ENCODE measurements around the gene ODF2L. TPM values are rescaled to one million over a fixed set of nuclear protein-coding genes. Genes with fewer than 3 reads are reported as not detected.

Gene ODF2L
- total RNA-seq, 1 donor: 44.5 TPM

DNA sequence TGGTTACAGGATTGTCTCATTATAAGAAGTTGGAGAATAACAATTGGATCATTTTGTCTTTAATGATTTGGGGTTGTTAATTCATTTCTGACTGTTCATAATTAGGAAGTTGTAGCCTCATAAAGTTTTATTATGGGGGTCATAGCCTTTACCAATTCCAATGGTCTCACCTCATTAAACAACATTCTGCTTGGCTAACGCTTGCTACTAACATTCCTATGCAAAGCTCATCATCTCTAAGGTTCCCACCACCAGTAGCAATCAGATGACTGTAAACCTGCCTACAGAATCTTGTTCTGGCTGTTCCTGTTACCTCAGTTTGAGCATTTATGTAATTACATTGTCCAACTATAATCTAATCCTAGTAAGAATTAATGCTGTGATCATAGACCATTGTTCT lies 60.2 kb downstream of the ODF2L start:
- no peak overlapping the region for H3K4me3 ChIP-seq (ENCODE audit: low read depth, low read length)
- no peak for TF ChIP-seq CTCF (IDR thresholded peaks at IDR 0.05; ENCODE audit: insufficient read depth, low read depth, low read length)
- DNase-seq (ENCODE audit: low read depth): no peak

GRCh38 chr1:86325264-86325663 lies 70.9 kb downstream of the ODF2L start:
- no peak for DNase-seq (ENCODE audit: low read depth)
- no peak for TF ChIP-seq CTCF (IDR thresholded peaks at IDR 0.05; ENCODE audit: insufficient read depth, low read depth, low read length)
- H3K4me3 ChIP-seq (ENCODE audit: low read depth, low read length): no peak overlapping the region

DNA sequence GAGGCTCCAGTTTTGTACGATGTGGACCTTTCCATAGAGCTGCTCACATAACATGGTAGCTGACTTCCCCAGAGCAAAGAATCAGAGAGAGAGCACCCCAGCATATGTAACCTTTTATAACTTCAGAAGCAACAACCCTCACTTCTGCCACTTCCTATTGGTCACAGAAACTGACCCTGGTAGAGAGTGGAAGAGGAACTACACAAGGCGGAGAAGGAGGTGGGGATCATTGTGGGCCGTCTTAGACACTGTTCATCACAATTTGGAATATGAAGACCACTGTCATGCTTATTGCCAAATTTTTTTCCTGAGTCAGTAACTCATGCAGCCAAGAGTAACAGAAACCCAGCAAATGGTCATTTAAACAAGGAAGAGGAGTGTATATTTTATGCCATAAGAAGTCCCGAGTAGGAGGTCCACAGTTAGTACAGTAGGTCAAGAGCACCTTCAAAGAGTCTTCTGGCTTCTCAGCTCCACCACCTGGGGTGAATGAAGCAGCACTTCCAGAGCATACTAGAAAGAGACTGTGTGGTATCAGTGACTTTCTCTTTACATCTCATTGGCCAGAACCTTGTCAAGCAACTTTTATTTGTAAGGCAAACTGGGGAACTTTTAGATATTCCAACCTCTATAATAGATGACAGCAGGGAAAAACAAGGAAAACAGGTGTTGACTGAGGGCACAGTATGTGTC lies 71.8 kb downstream of the ODF2L start:
- no peak overlapping the region for H3K4me3 ChIP-seq (ENCODE audit: low read depth, low read length)
- no peak for DNase-seq (ENCODE audit: low read depth)
- TF ChIP-seq CTCF (IDR thresholded peaks at IDR 0.05; ENCODE audit: insufficient read depth, low read depth, low read length): no peak

- DNase-seq (ENCODE audit: low read depth): no peak
- TF ChIP-seq CTCF (IDR thresholded peaks at IDR 0.05; ENCODE audit: insufficient read depth, low read depth, low read length): no peak
- no peak overlapping the region for H3K4me3 ChIP-seq (ENCODE audit: low read depth, low read length)
These were observed 73.9 kb downstream of the ODF2L start for GRCh38 chr1:86322241-86322640.

DNA sequence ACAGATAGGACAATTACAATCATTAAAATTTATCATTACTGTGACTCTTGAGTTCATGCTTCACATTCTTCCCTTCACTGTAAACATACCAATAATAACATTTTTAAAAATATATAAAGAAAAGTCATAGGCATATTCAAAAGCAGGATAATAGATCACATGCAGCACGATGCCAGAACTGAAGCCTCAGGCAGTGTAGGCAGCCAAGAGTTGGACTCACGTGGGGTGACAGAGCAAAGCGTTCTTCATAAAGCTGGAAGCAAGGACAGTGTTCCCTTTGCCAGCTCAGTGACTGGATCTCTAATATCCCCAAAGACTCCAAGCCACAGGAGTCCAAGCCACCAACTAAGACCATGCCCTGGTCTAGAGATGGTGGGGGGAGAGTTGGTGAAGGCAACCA lies 77.7 kb downstream of the ODF2L start:
- H3K4me3 ChIP-seq (ENCODE audit: low read depth, low read length): no peak overlapping the region
- no peak for TF ChIP-seq CTCF (IDR thresholded peaks at IDR 0.05; ENCODE audit: insufficient read depth, low read depth, low read length)
- DNase-seq (ENCODE audit: low read depth): no peak

- no peak for TF ChIP-seq CTCF (IDR thresholded peaks at IDR 0.05; ENCODE audit: insufficient read depth, low read depth, low read length)
- no peak overlapping the region for H3K4me3 ChIP-seq (ENCODE audit: low read depth, low read length)
- no peak for DNase-seq (ENCODE audit: low read depth)
These were observed 78.2 kb downstream of the ODF2L start for GRCh38 chr1:86317926-86318325.

GRCh38 chr1:86305731-86306130 lies 90.4 kb downstream of the ODF2L start:
- TF ChIP-seq CTCF (IDR thresholded peaks at IDR 0.05; ENCODE audit: insufficient read depth, low read depth, low read length): no peak
- no peak for DNase-seq (ENCODE audit: low read depth)
- H3K4me3 ChIP-seq (ENCODE audit: low read depth, low read length): no peak overlapping the region

All from fibroblast of villous mesenchyme (primary cell).